WI38 (cell line): ENCODE data around the gene PDGFB.

Experiments used
- H3K4me3 ChIP-seq: 2 replicates; pipeline ENCODE4 v1.5.1; 2011; ENCODE audit warnings: low read depth, mild to moderate bottlenecking, control low read depth, low read length
- TF ChIP-seq, protein P1 (sequence below): IDR thresholded peaks from 2 replicates; pipeline ENCODE4 v1.5.1; 2012; ENCODE audit warnings: low read depth, mild to moderate bottlenecking, control low read depth, low read length

The PDGFB gene

DNA sequence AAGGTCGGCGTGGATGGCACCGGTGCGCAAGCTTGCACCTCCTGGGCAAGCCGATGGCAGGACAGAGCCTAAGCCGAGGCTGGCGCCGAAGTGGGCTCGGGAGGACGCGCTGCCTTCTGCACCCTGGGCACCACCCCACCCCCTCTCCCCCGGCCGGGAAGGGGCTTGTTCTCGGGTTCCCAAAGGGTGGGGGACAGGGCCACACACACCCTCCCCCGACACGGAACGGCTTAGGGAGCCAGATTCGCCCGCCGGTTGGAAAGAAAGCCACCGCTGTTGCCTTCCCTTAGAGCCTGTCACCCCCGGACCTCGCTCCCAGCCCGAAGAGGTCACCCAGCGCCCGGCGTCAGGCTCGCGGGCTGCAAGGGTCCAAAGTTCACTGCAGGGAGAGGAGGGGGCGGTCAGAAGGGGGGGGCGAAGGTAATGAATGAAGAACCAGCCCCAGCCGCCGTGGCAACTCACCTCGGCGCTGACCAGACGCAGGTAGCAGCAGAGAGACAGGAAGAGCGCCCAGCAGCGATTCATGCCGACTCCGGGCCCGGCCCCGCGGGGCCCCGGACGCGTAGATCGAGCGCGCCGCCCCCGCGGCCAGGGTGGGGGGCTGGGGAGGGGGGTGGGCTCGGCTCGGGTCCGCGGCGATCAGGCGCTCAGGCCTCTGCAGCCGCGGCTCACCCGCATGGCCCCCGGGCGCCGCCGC lies 1.2 kb downstream of the PDGFB start:
- TF ChIP-seq, protein P1, sequence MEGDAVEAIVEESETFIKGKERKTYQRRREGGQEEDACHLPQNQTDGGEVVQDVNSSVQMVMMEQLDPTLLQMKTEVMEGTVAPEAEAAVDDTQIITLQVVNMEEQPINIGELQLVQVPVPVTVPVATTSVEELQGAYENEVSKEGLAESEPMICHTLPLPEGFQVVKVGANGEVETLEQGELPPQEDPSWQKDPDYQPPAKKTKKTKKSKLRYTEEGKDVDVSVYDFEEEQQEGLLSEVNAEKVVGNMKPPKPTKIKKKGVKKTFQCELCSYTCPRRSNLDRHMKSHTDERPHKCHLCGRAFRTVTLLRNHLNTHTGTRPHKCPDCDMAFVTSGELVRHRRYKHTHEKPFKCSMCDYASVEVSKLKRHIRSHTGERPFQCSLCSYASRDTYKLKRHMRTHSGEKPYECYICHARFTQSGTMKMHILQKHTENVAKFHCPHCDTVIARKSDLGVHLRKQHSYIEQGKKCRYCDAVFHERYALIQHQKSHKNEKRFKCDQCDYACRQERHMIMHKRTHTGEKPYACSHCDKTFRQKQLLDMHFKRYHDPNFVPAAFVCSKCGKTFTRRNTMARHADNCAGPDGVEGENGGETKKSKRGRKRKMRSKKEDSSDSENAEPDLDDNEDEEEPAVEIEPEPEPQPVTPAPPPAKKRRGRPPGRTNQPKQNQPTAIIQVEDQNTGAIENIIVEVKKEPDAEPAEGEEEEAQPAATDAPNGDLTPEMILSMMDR: no peak
- peak overlapping the region; percentile 38 for H3K4me3 ChIP-seq

DNA sequence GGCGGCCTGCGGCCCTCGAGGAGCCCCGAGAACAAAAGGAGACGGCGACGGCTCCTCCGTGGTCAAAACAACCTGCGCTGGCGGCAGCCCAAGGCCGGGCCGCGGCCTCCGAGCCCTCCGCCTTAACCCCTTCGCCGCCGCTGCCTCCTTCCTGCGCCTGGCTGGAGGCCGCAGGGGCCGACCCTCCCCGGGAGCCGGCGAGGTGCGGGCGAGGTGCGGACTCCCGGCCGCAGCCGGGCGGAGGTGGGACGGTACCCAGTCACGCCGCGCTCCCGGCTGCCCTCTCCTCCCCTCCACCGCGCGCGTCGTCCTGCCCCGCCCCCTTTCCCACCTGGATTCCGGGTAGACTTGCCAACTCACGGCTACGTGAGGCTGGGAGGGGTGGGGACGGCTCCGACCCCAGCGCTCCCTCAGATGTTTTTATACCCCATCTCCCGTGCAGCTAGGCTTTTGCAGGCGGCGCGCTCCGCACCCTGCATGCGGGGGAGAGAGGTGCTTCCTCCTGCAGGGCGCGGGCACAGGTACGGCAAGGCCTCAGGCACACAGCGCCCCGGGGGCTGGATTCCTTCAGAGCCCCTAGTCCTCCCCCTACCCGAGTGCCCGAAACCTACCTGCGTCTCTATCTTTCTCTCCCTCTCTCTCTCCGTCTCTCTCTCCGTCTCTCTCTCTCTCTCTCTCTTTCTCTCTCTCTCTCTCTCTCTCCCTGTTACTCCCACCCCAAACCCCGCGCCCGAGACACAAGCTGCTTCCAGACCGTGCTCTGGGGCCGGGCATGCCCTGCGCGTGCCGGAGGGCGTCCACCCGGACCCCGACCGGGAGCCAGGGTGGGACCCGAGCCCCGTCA lies 2.0 kb downstream of the PDGFB start:
- TF ChIP-seq, protein P1: no peak
- peak overlapping the region; percentile 35 for H3K4me3 ChIP-seq

DNA sequence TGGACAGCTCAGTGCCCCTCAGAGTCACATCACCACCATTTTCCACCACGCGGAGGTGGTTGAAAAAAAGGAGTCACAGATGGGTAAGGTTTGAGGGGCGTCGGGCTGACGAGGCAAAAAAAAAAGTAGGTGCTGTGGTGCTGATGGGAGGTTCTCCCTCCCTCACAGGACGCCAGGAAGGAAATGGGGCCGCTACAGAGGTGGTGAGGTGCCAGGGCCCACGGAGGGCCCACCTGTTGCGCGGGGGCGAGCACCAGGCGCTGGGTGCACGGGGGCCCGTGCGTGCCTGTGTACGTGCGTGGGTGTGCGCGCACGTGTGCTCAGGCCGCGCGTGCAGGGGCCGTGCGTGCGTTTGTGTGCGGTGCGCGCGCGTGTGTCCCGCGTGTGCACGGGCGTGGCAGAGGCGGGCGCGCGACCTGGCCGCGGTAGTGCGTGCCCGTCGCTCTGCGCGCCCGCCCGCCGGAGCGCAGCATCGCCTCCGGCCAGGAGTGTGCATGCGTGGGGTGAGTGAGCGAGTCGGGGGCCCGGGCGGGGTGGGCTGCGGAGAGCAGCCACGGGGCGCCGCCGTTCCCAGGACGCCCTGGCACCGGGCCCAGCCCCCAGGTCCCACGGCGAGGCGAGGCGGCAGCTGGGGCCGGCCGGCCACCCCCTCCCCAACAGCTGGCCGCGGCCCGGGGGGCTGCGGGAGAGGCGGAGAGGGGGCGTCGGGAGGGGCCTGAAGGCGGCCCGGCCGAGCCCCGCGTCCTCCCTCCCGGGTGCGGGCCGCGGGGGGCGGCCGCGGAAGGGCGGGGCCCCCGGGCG lies 2.8 kb downstream of the PDGFB start:
- TF ChIP-seq, protein P1: no peak
- H3K4me3 ChIP-seq: no peak overlapping the region; the same call in 1 of the 2 replicates

DNA sequence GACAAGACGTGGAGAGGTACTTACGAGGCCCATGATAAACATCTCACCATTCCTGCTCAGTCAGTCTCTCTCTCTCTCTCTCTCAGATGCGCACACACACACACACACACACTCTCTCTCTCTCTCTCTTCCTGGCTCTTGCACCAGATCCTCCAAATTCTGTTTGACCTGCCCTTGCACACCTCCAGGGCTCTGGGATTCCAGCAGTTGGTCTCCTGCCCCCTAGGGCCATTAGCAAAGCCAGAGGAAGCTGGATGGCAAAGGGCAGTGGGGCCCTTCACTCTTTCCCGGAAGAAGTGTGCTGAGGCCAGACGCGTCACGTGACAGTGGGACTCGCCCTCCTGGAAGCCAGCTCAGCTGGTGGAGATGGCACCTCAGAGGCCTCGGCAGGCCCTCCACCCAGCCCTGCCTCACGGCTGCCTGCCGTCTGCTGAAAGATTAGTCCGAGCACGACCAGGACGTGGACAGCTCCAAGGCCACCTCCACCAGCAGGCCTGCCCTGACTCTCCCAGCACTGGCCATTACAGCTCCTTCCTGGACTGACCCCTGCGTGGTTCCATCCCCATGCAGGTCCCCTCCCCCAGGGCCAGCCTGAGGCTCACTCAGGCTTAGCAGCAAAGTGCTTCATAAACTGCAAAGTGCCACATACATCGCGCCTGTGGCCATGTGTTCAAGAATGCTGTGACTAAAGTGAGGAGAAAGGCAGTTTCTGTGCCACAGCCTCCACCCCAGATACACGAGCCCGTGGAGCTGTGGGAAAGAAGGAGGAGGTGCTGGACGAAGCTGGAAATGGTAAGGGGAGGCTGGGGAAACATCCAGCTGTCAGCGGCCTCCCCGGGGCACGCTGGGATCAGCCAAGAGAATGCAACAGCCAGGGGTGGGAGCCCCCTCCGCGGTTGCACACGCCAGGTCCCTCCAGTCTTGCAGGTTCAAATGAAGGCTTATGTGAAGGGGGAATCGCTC lies 3.7 kb downstream of the PDGFB start:
- no peak overlapping the region for H3K4me3 ChIP-seq
- TF ChIP-seq, protein P1: no peak

DNA sequence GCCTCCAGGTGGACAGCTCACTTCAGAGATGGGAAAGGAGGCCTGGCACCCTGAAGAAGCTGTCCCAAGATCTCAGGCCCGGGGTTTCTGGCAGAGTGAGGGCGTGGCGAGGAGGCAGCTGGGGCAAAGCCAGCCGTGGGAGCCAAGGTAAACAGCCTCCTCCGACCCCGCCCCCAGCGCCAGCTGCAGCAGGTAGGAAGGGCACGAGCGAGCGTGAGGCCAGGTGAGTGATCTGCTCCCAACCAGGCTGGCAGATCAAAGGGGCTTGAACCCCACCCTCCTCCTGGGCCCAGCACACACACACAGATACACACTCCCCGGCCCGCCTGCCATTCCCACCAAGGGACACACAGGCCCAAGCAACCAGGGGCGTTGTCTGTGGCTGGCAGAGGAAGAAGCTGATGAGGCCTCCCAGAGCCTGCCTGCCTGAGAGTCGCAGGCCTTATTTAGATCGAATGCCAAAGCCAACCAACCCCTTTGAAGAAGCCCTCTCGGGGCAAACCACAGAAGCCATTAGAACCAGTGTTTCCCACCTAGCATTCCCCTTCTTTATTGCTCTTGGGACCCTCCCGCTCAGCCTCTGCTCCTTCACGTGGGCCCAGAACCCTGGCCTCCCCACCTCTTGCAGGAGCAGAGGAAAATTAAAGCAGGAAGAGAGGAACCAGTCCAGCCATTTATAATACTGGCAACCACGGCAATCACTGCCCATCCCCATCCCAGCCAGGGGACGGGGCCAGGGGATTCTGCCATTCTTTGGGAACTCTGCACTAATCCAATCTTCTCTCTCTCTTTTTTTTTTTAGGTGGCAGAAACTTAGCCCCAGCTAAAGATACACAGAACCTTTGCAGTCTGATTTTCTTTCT lies 5.0 kb downstream of the PDGFB start:
- TF ChIP-seq, protein P1: no peak
- H3K4me3 ChIP-seq: no peak overlapping the region

DNA sequence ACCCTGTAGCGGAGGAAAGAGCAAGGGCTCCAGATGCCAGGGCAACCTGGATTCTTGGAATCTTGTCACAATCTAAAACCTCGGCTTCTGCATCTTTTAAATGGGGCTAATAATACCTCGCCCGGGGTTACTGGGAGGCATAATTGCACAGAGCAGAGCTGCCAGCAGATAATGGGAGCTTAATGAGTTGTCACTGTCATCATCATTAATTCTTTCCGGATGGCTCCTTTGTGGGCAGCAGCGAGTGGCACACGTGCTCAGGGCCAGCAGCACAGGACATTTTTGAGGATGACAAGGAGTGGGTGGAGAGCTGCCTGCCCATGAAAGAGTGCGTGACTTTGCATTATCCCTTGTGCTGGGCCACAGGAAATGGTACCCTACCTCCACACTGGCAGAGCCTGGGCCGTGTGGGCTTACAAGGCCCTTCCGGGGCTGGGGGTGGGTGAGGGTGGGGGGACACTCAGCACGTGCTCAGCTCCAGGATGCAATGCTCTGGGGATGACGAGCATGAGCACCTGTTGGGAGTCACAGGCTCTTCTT lies 5.7 kb downstream of the PDGFB start:
- TF ChIP-seq, protein P1: no peak
- no peak overlapping the region for H3K4me3 ChIP-seq
